Measurements from ENCODE around the gene TPPP.
"Not testable (repeated sequence)": the region's sequence is repeated elsewhere in the genome, so short reads cannot be mapped to it uniquely, and the experiment has no call there.

Gene TPPP

GRCh38 chr5:692529-693041 is 567 bp downstream of the TPPP start:
- DNase-seq, result peak; percentile 52

- DNase-seq, result peak; percentile 0
Observed at GRCh38 chr5:691817-692528, 1.2 kb downstream of the TPPP start.

GRCh38 chr5:691049-691448 is 2.1 kb downstream of the TPPP start:
- DNase-seq, result not testable (repeated sequence)

DNA sequence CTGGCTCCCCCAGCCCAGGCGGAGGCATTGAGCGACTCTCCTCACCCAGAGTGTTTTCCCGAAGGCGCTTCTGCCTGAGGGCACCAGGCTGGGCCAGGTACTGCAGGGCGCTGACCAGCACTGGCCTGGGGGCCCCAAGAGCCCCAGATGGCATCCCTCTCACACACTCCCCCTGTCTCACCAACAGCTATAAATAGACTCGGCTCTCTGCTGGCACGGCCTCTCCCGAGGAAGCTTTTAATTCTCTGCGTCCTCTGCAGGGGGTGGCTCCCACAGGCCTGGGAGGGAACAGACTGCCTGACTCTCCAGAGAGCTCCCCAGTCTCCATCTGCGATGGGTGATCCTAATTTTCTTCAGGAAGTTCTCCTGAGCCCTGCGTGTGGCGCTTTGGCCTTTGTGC is 2.9 kb downstream of the TPPP start:
- not testable (repeated sequence) for DNase-seq

DNA sequence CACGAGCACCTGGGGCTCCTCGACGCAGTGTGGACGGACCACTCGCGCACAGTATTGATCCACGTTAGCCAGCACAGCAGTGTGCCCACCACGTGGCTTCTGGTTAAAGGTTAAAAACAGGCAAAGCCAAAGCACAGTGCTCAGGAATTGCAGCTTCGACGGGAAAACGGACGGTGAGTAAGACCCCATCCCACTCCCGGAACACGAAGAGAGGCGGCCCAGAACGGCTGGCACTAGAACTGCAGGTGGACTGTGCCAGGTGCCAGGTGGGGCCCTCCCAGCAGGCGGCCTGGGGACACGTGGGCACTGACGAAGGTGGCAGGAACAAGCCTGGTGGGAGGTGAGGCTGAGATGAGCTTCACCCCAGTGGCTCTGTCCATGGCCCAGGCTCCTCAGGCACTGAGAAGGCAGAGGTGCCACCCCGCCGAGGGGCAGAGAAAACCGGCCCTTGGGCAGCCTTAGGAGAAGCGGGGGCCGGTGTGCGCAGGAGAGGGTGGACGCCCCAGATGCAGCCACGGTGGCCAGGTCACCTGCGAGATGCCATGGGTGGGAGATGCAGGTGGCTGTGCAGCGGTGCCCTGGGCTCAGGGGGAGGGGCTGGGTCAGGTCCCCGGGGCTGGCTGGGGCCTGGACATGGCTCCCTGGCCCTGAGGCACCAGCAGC is 4.7 kb downstream of the TPPP start:
- not testable (repeated sequence) for DNase-seq

DNA sequence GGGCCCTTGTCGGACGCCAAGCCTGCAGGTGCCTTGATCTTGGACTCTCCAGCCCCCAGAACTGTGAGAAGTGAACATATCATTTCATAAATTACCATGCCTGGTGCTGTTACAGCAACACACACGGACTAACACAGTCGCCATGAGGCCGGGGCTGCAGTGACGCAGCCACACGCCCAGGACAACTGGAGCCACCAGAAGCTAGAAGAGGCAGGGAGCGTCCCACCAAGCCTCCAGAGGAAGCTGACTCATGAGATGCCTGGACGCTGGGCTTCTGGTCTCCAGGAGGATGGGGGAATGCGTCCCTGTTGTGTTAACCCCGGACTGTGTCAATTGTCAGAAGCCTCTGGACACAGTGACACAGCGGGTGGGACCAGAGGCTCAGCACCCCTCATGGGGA is 6.2 kb downstream of the TPPP start:
- not testable (repeated sequence) for DNase-seq

- not testable (repeated sequence) for DNase-seq
Observed at GRCh38 chr5:686172-686523, 7.0 kb downstream of the TPPP start.

DNA sequence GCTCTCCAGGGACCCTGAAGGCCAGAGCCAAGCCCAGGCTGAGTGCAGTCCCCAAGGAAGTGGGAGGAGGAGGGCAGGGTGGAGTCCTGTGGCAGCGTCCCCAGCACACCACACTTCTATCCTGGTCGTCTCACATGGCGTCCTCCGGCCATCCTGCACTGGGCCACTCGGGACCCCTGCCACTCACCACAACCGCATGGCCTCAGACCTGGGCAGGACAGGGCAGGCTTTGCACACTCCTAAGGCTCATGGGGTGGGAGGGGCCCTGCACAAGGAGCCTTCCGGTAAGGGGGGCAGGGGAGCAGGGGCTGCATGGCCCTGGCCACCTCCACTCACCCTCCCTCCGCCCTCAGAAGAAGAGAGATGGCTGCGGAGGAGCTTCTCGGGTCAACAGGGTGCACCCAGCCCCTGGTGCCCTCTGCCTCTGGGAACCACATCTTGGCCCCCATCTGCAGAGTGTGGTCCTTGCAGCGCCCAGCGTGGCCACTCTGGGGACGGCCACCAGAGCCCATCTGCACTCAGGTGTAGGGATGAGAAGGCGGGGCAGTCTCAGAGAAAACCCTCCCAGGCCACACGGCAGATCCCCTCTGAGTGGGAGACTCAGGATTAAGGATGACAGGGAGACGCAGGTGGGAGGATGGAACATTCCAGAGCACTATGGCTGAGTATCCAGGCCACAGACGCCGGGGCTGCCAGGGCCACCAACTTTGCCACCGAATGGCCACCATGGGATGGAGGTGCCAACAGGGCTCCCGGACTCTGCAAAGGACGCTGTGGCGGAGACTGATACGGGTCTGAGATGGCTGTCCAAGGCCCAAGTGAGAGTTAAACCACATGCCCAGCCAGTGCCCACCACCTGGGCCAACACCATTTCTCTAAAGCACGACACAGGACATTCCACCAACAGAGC is 7.6 kb downstream of the TPPP start:
- DNase-seq, result no peak

GRCh38 chr5:684751-685216 is 8.4 kb downstream of the TPPP start:
- DNase-seq, result no peak

DNA sequence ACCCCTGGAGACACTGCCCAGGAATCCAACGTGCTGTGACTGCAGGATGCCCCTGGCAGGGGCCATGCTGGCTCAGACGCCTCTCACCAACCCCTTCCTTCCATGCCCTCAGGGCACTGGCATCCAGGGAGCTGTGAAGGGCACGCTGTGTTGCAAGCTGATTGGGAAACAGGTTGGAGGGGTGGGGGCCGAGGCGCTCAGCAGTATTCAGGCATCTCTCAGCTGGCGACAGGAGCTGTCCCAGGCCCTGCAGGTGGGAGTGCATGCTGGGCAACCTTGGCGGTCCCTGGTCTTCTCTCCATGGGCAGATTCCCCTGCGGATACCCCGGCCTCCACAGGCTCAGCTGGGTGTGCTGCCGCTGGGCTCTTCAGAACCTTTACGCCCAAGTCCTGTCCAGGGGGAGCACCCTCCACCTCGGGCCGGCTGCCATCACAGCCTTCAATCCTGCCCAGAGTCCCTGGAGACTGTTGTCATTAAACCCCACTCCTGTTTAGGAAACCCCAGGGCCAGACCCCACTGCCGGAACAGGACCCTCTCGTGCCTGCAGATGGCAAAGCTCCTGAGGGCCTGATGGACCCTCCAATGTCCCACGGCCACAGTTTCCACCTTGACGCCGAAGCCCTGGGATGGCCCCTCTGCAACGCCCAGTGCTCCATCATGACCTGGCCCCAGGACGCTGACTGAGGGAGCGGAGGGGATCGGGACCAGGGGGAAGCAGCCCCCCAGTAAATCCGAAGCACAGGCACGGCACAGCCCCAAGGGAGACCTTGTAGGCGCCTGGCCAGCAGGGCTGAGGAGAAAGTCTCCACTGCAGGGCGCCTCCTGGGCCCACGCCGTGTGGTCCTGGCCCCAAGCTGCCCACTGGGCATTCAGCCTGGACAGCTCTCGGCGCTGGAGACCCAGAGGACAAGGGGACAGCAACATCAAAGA is 9.3 kb downstream of the TPPP start:
- DNase-seq, result no peak

- DNase-seq, result not testable (repeated sequence)
Observed at GRCh38 chr5:682651-683358, 10.3 kb downstream of the TPPP start.

- not testable (repeated sequence) for DNase-seq
Observed at GRCh38 chr5:682216-682615, 10.9 kb downstream of the TPPP start.

GRCh38 chr5:681317-682191 is 11.6 kb downstream of the TPPP start:
- DNase-seq, result not testable (repeated sequence)

- DNase-seq, result not testable (repeated sequence)
Observed at GRCh38 chr5:680836-681235, 12.3 kb downstream of the TPPP start.

DNA sequence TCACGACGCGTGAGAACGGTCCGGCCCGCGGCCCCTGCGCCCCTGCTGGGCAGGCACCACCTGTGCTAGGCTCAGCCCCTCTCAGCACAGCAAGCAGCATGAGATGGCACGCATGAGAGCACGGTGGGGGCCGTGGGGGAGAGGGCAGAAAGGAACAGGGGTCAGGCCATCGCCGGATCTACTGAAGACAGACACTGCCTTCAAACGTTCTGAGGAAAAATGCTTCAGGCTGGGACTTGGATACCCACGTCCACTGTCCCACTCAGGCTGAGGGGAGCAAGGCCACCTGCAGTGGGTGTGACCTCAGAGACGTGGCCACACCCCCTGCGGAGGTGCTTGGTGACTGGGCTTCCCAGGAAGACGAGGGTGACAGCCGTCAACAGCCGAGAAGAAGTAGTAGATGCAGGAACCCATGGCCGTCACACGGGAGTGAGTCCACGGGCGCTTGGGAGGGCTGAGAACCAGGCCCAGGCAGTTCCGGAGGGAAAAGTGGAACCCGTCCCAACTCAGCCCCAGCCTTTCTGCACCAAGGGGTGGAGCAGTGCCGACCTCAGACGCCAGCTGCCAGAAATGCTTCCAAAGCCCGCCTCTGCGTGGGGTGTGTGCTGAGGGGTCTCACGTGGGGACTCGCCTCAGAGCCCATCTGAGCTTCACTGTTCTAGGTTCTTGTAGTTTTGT is 12.9 kb downstream of the TPPP start:
- DNase-seq, result not testable (repeated sequence)

DNA sequence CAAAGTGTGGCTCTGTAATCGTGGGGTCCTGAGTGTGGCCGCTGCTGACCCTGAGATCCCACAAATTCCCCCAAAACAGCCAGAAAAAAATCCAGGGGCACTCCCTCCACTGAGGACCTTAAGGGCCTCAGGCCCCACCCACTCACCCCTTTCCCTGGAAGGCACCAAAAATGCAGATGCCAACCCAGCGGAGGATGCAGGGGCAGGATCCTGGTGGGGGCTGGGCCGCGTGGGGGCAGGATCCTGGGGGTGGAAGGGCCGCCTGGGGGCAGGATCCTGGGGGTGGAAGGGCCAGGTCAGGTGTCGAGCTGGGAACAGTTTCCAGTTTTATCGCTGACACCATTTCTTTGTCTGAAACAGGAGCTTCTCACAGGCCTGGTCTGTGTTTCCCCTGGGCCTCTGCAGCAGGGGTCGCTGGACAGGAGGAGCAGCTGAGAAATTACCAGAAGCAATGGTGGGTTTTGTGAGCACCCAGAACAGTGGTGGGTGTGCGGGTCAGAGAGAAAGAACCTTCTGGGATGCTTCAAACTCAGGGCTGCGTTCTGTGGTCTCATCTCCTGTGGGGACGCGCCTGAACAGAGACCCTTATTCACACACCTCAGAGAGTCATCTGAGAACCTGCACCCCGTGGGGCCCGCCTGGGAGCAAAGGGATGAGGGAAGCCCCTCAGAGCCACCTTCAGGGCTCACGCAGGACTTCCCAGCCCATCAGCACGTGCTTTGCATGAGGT is 13.8 kb downstream of the TPPP start:
- DNase-seq, result not testable (repeated sequence)

- not testable (repeated sequence) for DNase-seq
Observed at GRCh38 chr5:678521-678920, 14.6 kb downstream of the TPPP start.

DNA sequence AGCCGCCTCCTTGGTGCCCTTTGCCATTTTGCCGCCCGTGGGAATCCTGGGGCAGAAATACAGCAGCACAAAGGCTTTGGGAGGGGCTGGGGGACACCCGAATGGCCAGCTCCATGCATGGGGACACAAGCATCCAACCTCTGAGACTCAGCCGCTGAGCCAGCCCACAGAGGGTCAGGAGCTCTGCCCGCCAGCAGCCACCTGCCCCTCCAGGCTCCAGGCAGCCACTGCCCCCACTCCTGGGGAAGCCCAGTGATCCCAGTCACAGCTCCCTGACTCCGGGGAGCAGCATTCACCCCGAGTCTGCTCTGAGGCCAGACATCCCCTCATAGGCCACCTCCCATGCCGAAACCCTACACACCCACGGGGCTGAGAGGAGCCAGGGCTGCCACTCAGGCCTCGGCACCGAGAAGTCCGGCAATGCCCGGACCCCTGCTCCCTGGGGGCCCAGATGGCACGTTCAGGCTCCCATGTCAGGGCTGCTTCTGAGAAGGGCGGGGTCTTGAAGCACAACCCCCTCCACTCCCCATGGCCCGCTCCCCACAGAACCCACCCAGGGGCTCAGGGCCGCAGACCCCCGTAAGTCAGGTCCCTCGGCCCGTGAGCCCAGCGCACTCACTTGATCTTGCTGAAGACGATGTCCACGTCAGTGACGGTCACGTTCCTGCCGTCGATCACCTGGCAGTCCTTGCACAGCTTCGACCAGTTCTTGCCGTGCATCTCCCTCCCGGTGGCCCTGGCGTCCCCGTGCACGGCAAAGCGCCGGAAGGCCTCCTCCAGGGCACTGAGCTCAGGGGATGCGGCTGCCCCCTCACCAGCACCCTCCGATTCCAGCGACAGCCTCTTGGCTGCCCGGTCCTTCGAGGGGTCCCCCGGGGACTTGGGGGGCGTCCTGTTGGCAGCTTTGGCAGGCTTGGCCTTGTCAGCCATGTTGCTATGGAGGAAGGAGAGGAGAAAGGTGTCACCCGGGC is 15.7 kb downstream of the TPPP start:
- no peak for DNase-seq

Measured in eye (tissue), 1 donor.